Neural crest cell (in vitro differentiated cells): Measurements from ENCODE around the gene ZHX3. TPM values are rescaled to one million over a fixed set of nuclear protein-coding genes. Genes with fewer than 3 reads are reported as not detected.

Source experiments
- DNase-seq: peaks from one replicate; pipeline ENCODE4 v3.0.0; 2021; ENCODE audit warnings: low read depth, mixed read lengths, low spot score
- H3K27ac Mint-ChIP-seq: one replicate; pipeline ENCODE4 v1.8.0; 2021; ENCODE audit warnings: mild to moderate bottlenecking, mixed read lengths; ENCODE audit not compliant: unreplicated experiment
- H3K27me3 Mint-ChIP-seq: 2 replicates; pipeline ENCODE4 v1.8.0; 2021; ENCODE audit warnings: low read depth, mild to moderate bottlenecking, mixed read lengths
- H3K36me3 Mint-ChIP-seq: 2 replicates; pipeline ENCODE4 v1.8.0; 2021; ENCODE audit warnings: low read depth, mild to moderate bottlenecking, mixed read lengths
- H3K4me1 Mint-ChIP-seq: 2 replicates; pipeline ENCODE4 v1.8.0; 2021; ENCODE audit warnings: mixed read lengths
- H3K4me3 Mint-ChIP-seq: one replicate; pipeline ENCODE4 v1.8.0; 2021; ENCODE audit warnings: mild to moderate bottlenecking, mixed read lengths
- H3K9me3 Mint-ChIP-seq: 2 replicates; pipeline ENCODE4 v1.8.0; 2021; ENCODE audit warnings: mixed read lengths
- CTCF ChIP-seq: fragments of 200-600 bp; sonication (generic); conservative IDR thresholded peaks from 2 replicates; pipeline ENCODE4 v1.5.0; 2021; ENCODE audit warnings: antibody characterized with exemption, mild to moderate bottlenecking
- total RNA-seq: library from RNA; stranded (reverse); gene quantifications from 2 replicates; pipeline ENCODE4 v1.2.1, GENCODE V29; 2021

ZHX3 gene
- total RNA-seq, 1 donor from 2014 or later = 13.0 TPM

GRCh38 chr20:41154436-41155176 lies 162.9 kb downstream of the ZHX3 start:
- DNase-seq = no peak
- peak overlapping the region; percentile 39 for H3K27ac Mint-ChIP-seq
- peaks cover 5% of the 10 kb centered on the region for H3K36me3 Mint-ChIP-seq
- H3K9me3 Mint-ChIP-seq = no peaks in the 10 kb centered on the region
- H3K27me3 Mint-ChIP-seq = no peaks in the 10 kb centered on the region
- no peak overlapping the region for H3K4me3 Mint-ChIP-seq
- no peak for TF ChIP-seq CTCF
- H3K4me1 Mint-ChIP-seq = peaks cover 45% of the 10 kb centered on the region

DNA sequence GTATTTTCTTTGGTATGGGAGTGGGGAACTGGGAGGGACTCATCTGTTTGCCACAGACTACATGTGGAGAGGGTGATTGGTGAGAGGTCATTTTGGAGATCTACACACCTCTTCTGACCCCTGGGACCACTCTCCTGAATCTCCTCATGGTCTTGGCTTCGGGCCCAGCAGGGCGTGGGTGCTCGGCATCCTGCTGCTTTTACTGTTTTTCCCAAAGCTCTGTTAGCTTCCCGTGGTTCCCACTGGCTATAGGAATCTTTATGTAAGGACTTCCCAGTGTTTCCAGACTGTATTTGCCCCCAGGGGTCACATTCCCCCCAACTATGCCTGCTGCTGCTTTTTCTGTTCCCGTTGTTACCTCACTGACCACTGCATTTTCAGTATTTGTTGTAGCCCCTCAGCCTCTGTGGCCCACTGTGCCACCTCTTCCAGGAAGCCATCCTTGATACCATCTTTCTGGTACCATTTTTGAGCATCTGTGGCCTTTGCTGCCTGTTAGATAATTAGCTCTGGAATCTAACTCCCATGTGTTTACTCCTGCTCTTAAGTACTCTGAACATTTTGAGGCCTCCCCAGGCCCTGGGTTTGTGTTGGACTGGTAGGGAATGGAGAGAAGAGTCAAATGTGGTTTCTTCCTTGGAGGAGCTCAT lies 165.3 kb downstream of the ZHX3 start:
- peaks cover 7% of the 10 kb centered on the region for H3K36me3 Mint-ChIP-seq
- TF ChIP-seq CTCF = no peak
- no peaks in the 10 kb centered on the region for H3K9me3 Mint-ChIP-seq
- no peaks in the 10 kb centered on the region for H3K27me3 Mint-ChIP-seq
- peak overlapping the region; percentile 70 for H3K27ac Mint-ChIP-seq
- DNase-seq = no peak
- H3K4me3 Mint-ChIP-seq = no peak overlapping the region
- peaks cover 46% of the 10 kb centered on the region for H3K4me1 Mint-ChIP-seq

DNA sequence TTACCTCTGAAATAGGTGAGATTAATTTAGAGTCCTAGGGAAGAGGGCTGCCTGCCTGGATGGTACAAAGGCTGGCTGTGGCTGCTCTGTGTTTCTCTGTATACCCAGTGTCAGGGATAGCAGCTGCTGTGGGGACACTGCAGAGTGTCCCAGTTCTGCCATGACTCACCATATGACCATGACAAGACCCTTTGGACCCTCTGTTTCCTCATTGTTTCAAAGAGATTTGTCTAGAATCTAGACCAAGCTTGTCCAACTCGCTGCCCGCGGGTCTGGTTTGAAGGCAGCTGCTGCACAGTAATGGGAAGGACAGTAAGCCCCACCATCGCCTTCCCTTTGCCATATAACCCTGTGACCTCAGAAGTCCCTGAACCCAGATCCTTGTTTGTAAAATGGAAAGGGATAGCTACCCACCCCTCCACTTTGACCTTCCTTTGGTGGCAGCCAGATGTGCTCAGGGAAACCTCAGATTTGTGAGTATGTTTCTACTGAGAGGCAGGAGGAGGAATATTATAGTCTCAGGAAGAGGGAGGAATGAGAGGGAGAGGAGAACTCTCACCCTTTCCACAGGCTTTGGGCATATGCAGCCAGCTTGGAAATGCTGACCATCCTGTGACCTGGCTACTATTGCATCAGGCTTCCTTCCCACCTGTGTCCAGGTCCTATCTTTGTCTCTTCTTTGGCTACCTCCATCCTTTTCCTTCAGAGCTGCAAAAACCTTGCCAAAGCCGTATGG lies 166.2 kb downstream of the ZHX3 start:
- Mint-ChIP-seq H3K27ac (no peak overlapping the region), H3K27me3 (no peaks in the 10 kb centered on the region)

DNA sequence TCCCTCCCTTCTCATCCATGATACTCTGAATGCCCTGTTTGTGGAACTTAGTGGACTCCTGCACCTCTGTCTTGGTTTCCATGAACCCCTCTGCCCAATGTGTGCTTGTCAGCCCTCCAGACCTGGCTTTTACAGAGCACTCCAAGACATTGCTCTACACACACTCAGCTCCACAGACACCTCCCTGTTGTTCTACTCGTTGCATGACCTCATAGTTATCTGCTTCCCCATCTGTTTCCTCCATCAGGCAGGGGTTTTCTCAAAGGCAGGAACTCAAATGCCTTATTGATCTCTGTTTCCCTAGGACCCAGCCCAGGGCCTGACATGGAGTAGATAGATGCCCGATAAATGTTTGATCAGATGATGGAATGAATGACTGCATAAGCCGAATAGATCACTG lies 166.9 kb downstream of the ZHX3 start:
- TF ChIP-seq CTCF = no peak
- Mint-ChIP-seq H3K4me3 (no peak overlapping the region), H3K27ac (no peak overlapping the region), H3K27me3 (no peaks in the 10 kb centered on the region), H3K9me3 (no peaks in the 10 kb centered on the region), H3K4me1 (peaks cover 48% of the 10 kb centered on the region), H3K36me3 (peaks cover 12% of the 10 kb centered on the region)
- DNase-seq = no peak

More for the DNA sequence above, 166.2 kb downstream of the ZHX3 start:
- no peak overlapping the region for H3K4me3 Mint-ChIP-seq
- no peak for DNase-seq
- H3K9me3 Mint-ChIP-seq = no peaks in the 10 kb centered on the region
- TF ChIP-seq CTCF = no peak
- H3K36me3 Mint-ChIP-seq = peaks cover 12% of the 10 kb centered on the region
- peaks cover 49% of the 10 kb centered on the region for H3K4me1 Mint-ChIP-seq

DNA sequence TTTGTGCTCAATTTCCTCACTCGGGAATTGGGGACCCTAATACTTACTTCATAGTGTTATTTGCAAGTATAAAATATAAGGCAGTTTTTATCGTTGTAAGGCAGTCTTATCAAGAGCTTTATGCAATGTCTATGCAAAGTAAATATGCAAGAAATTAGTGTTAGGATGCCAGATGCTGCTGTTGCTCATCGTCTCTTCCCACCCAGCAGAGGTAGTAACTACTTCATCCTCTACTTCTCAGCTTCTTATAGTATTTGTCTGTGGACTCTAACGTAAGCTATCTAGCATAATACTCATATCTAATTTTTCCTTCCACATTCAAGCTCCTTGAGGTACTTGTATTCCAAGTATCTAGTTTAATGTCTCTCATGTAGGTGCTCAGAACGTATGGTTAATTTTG lies 168.6 kb downstream of the ZHX3 start:
- TF ChIP-seq CTCF = no peak
- no peaks in the 10 kb centered on the region for H3K27me3 Mint-ChIP-seq
- no peak for DNase-seq
- H3K27ac Mint-ChIP-seq = no peak overlapping the region
- H3K4me3 Mint-ChIP-seq = no peak overlapping the region
- peaks cover 49% of the 10 kb centered on the region for H3K4me1 Mint-ChIP-seq
- no peaks in the 10 kb centered on the region for H3K9me3 Mint-ChIP-seq
- peaks cover 17% of the 10 kb centered on the region for H3K36me3 Mint-ChIP-seq
